CD4-positive, alpha-beta T cell (primary cell): Measurements from ENCODE around the gene BRD3. TPM values are rescaled to one million over a fixed set of nuclear protein-coding genes. Genes with fewer than 3 reads are reported as not detected.

Experiments
- ATAC-seq: fragments of 200-7000 bp; cut with Tn5 transposase; one replicate; pipeline ENCODE4 v1.10.0; 2022; ENCODE audit warnings: mild to moderate bottlenecking; ENCODE audit not compliant: poor library complexity
- CTCF ChIA-PET: fragments of 350-600 bp; sonication (Branson Sonifier 250); formaldehyde crosslinking; loops from one replicate; lab custom pipeline; 2021; ENCODE audit warnings: antibody characterized with exemption, inconsistent platforms; lab: Charles Lee
- POLR2A ChIA-PET: fragments of 350-600 bp; sonication (Branson Sonifier 250); formaldehyde crosslinking; loops from one replicate; lab custom pipeline; 2021; ENCODE audit warnings: antibody characterized with exemption, inconsistent platforms; lab: Charles Lee
- DNase-seq, 14 experiments: peaks; one replicate each; pipeline ENCODE4 v3.0.0-alpha.2; 2013 to 2020; ENCODE audit warnings: mixed read lengths in 2 of 14
- H3K27ac ChIP-seq, 2 donors: one replicate each; pipeline versions ENCODE4 v1.5.1 to v1.7.0; 2013; ENCODE audit warnings: low read length in 2 of 2, low read depth in 1 of 2, mild to moderate bottlenecking in 1 of 2
- H3K27me3 ChIP-seq, 2 experiments: 1 replicate in 1 of 2; 2 replicates in 1 of 2; pipeline versions ENCODE4 v1.6.1 to v1.7.0; 2013; ENCODE audit warnings: low read length in 2 of 2, control low read depth in 1 of 2, mild to moderate bottlenecking in 1 of 2, moderate library complexity in 1 of 2; ENCODE audit not compliant: insufficient read depth in 2 of 2, control insufficient read depth in 1 of 2
- H3K36me3 ChIP-seq: one replicate; pipeline ENCODE4 v1.6.1; 2013; ENCODE audit warnings: low read length, control low read depth; ENCODE audit not compliant: insufficient read depth
- H3K4me1 ChIP-seq: one replicate; pipeline ENCODE4 v1.6.1; 2013; ENCODE audit warnings: low read length, control low read depth; ENCODE audit not compliant: insufficient read depth
- H3K4me3 ChIP-seq: one replicate; pipeline ENCODE4 v1.5.1; 2013; ENCODE audit warnings: mild to moderate bottlenecking, low read length, moderate library complexity
- H3K9me3 ChIP-seq, 2 experiments: 1 replicate in 1 of 2; 2 replicates in 1 of 2; pipeline versions ENCODE4 v1.6.1 to v1.7.0; 2013; ENCODE audit warnings: low read length in 2 of 2, mild to moderate bottlenecking in 2 of 2, control low read depth in 1 of 2, moderate library complexity in 1 of 2; ENCODE audit not compliant: control insufficient read depth in 1 of 2, insufficient read depth in 1 of 2
- H3K27ac Mint-ChIP-seq: one replicate; pipeline ENCODE4 v1.8.0; 2020; ENCODE audit warnings: mixed read lengths
- H3K27me3 Mint-ChIP-seq: one replicate; pipeline ENCODE4 v1.8.0; 2021; ENCODE audit warnings: mixed read lengths
- H3K36me3 Mint-ChIP-seq: one replicate; pipeline ENCODE4 v1.8.0; 2021; ENCODE audit warnings: low read depth, mixed read lengths
- H3K4me1 Mint-ChIP-seq: one replicate; pipeline ENCODE4 v1.8.0; 2021; ENCODE audit warnings: low read depth, mixed read lengths
- H3K4me3 Mint-ChIP-seq: one replicate; pipeline ENCODE4 v1.8.0; 2020; ENCODE audit warnings: mild to moderate bottlenecking, mixed read lengths
- H3K9me3 Mint-ChIP-seq: one replicate; pipeline ENCODE4 v1.8.0; 2020; ENCODE audit warnings: mixed read lengths
- CTCF ChIP-seq: fragments of 200-600 bp; IDR thresholded peaks from one replicate; pipeline ENCODE4 v1.8.0; 2022; ENCODE audit warnings: antibody characterized with exemption, mild to moderate bottlenecking
- intact Hi-C, 2 experiments: fragments of 100-400 bp; cut with DNase I in 1 of 2; cut with micrococcal nuclease in 1 of 2; formaldehyde crosslinking; loops; one replicate each; pipeline versions ENCODE4 v1.15.1 to v1.9.0; 2023 to 2025; cut with DNase I, micrococcal nuclease
- total RNA-seq, 174 experiments: library from RNA in 2 of 174; stranded (reverse) in 2 of 174; gene quantifications; one replicate each; pipeline ENCODE4 v1.2.3 and lab custom pipeline; 2021 to 2026

The BRD3 gene
- total RNA-seq, 2 experiments from 2014 or later, result 26.7 to 29.0 TPM

GRCh38 chr9:134005381-134005780, 62.4 kb downstream of the BRD3 start:
- Mint-ChIP-seq H3K4me1 (no peaks in the 10 kb centered on the region), H3K36me3 (no peaks in the 10 kb centered on the region), H3K4me3 (no peak overlapping the region), H3K27me3 (peaks cover 5% of the 10 kb centered on the region), H3K27ac (no peak overlapping the region), H3K9me3 (no peaks in the 10 kb centered on the region)
- H3K36me3 ChIP-seq, result no peaks in the 10 kb centered on the region
- no peaks in the 10 kb centered on the region for H3K9me3 ChIP-seq
- no peak overlapping the region for H3K4me3 ChIP-seq
- ChIA-PET CTCF (no interaction called here), POLR2A (no interaction called here)
- TF ChIP-seq CTCF, result no peak
- H3K27ac ChIP-seq, result no peak overlapping the region
- H3K27me3 ChIP-seq, result peaks cover 0 to 4% of the 10 kb centered on the region in 2 experiments
- no peak for DNase-seq
- intact Hi-C loops, result no loop called here
- H3K4me1 ChIP-seq, result no peaks in the 10 kb centered on the region
- no peak for ATAC-seq

- CTCF ChIA-PET, result no interaction called here
- H3K27me3 ChIP-seq, result peaks cover 0 to 4% of the 10 kb centered on the region in 2 experiments
- no peaks in the 10 kb centered on the region for H3K4me1 ChIP-seq
- H3K4me3 ChIP-seq, result no peak overlapping the region
- intact Hi-C loops, result no loop called here
- no peak for ATAC-seq
- H3K36me3 ChIP-seq, result no peaks in the 10 kb centered on the region
- H3K9me3 ChIP-seq, result no peaks in the 10 kb centered on the region
- no peak overlapping the region for H3K27ac ChIP-seq
- Mint-ChIP-seq H3K9me3 (no peaks in the 10 kb centered on the region), H3K4me1 (no peaks in the 10 kb centered on the region), H3K4me3 (no peak overlapping the region), H3K27me3 (peaks cover 5% of the 10 kb centered on the region), H3K27ac (no peak overlapping the region), H3K36me3 (no peaks in the 10 kb centered on the region)
- TF ChIP-seq CTCF, result no peak
- DNase-seq, result no peak
- POLR2A ChIA-PET, result no interaction called here
Measured at GRCh38 chr9:134004881-134005280, 62.9 kb downstream of the BRD3 start.

GRCh38 chr9:134004131-134004873, 63.5 kb downstream of the BRD3 start:
- peaks cover 0 to 4% of the 10 kb centered on the region in 2 experiments for H3K27me3 ChIP-seq
- H3K27ac ChIP-seq, result no peak overlapping the region
- no peaks in the 10 kb centered on the region for H3K4me1 ChIP-seq
- Mint-ChIP-seq H3K4me3 (no peak overlapping the region), H3K36me3 (no peaks in the 10 kb centered on the region), H3K27ac (no peak overlapping the region), H3K4me1 (no peaks in the 10 kb centered on the region), H3K9me3 (no peaks in the 10 kb centered on the region), H3K27me3 (peaks cover 5% of the 10 kb centered on the region)
- ATAC-seq, result no peak
- intact Hi-C loops, result no loop called here
- peak in 1 of 14 experiments; percentile 8 for DNase-seq
- no peaks in the 10 kb centered on the region for H3K36me3 ChIP-seq
- CTCF ChIA-PET, result no interaction called here
- TF ChIP-seq CTCF, result no peak
- H3K9me3 ChIP-seq, result no peaks in the 10 kb centered on the region
- H3K4me3 ChIP-seq, result no peak overlapping the region
- POLR2A ChIA-PET, result no interaction called here
